ENCODE measurements around the gene GMEB2.
"Not testable (repeated sequence)": the region's sequence is repeated elsewhere in the genome, so short reads cannot be mapped to it uniquely, and the experiment has no call there.

The GMEB2 gene

DNA sequence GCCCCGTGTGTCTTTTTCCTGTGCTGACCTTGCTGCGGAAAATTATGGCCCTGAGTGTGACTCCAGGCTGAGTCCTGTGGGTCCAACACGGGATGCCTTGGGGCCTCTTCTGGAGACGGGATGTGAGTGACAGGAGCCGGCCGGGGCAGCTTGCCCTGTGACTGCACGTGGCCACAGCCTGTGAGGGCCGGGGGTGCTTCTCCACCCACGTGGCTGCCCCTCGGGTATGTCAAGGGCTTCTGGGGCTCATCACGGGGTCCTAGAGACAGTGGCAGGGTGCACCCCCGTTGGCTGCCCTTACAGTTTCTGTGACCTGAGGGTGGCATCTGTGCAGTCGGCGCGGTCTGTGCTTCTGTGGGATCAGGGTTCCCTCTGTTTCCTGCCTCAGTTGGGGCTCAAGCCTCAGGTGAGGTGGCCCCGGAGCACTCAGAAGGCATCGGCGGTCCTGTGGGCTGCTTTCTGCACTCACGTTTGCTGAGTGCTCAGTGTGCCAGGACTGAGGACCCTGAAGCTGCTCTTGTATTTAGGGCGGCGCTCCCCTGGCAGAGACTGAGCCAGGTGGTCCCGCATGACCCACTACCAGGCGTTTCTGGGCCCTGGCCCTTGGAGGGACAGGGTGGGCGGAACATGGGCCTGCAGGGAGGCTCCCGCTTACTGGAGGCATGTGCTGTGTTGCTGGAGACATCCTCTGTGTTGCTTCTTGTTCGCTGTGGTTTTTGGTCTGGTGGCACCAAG lies 36.6 kb upstream of the GMEB2 start:
- Histone ChIP-seq H3K27me3 (ENCODE audit: insufficient read depth, low read length) (no peaks in the 10 kb centered on the region), H3K4me1 (ENCODE audit: insufficient read depth, low read length) (no peaks in the 10 kb centered on the region), H3K9ac (ENCODE audit: low read depth, low read length) (no peak overlapping the region), H3K27ac (ENCODE audit: low read depth, low read length) (no peak overlapping the region), H3K36me3 (ENCODE audit: insufficient read depth, low read length) (peaks cover 66% of the 10 kb centered on the region), H3K4me3 (ENCODE audit: low read length) (no peak overlapping the region), H3K9me3 (ENCODE audit: insufficient read depth, low read depth, low read length) (no peaks in the 10 kb centered on the region)
- WGBS, result 94% methylated on average over 26 of the region's 26 CpGs

DNA sequence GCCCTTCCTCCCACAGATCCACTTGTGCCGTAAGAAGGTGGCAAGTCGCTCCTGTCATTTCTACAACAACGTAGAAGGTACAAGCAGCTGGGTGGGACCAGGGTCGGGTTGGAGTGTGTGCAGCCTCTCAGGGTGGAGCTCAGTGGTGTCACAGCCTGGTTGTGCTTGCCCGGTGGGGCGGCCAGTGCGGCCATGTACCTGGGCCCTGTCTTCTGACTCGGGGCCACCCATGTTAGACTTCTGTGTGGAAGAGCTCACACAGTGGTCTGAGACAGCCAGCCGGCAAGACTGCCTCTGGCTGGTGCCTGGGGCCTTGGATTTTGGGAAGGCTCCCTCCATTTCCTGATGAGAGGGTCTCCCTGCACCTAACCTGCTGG lies 35.9 kb upstream of the GMEB2 start:
- Histone ChIP-seq H3K27ac (ENCODE audit: low read depth, low read length) (no peak overlapping the region), H3K27me3 (ENCODE audit: insufficient read depth, low read length) (no peaks in the 10 kb centered on the region), H3K4me1 (ENCODE audit: insufficient read depth, low read length) (no peaks in the 10 kb centered on the region), H3K36me3 (ENCODE audit: insufficient read depth, low read length) (peaks cover 60% of the 10 kb centered on the region), H3K9me3 (ENCODE audit: insufficient read depth, low read depth, low read length) (no peaks in the 10 kb centered on the region), H3K9ac (ENCODE audit: low read depth, low read length) (no peak overlapping the region), H3K4me3 (ENCODE audit: low read length) (no peak overlapping the region)
- WGBS, result 93% methylated on average over 9 of the region's 9 CpGs

DNA sequence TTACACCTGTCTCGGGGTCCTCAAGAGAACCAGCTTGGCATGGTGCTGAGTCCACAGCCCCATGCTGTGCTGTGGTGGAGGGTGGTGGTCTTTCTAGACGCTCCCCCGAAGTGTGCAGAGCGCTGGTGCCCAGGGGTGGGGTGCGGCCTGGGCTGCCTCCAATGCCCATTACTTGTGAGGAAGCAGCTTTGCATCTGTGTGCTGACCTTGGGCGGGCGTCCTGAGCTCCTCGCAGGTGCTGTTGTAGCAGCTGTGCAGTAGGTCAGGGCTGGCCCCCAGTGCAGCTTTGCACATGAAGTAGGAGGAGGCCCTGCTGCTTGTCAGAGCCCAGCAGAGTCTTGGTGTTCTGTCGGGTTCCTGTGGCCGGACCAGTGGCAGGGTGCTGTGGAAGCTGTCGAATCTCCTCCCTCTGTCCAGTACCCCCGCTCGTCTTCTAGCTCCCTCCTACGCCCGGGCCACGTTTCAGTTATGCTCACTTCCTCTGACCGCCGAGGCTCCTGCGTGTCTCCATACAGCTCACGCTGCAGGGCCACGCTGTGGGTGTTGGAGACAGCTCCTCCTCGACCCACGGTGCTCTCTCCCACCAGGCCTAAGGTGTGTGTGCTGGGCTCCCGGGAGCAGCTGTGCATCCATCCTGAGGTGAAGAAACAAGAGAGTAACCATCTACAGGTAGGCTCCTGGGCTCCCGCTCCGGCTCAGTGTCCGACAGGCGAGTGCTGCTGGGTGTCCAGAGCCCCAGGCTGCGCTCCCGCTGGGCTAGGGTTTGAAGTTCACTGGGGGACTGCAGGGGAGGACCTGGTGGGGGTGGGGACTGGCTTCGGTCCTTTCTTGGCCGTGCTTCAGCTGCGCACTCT lies 35.3 kb upstream of the GMEB2 start:
- H3K4me1 ChIP-seq (ENCODE audit: insufficient read depth, low read length), result no peaks in the 10 kb centered on the region
- H3K27me3 ChIP-seq (ENCODE audit: insufficient read depth, low read length), result no peaks in the 10 kb centered on the region
- no peak overlapping the region for H3K9ac ChIP-seq (ENCODE audit: low read depth, low read length)
- no peaks in the 10 kb centered on the region for H3K9me3 ChIP-seq (ENCODE audit: insufficient read depth, low read depth, low read length)
- 95% methylated on average over 33 of the region's 33 CpGs for WGBS
- H3K4me3 ChIP-seq (ENCODE audit: low read length), result no peak overlapping the region
- H3K36me3 ChIP-seq (ENCODE audit: insufficient read depth, low read length), result peaks cover 54% of the 10 kb centered on the region
- no peak overlapping the region for H3K27ac ChIP-seq (ENCODE audit: low read depth, low read length)

DNA sequence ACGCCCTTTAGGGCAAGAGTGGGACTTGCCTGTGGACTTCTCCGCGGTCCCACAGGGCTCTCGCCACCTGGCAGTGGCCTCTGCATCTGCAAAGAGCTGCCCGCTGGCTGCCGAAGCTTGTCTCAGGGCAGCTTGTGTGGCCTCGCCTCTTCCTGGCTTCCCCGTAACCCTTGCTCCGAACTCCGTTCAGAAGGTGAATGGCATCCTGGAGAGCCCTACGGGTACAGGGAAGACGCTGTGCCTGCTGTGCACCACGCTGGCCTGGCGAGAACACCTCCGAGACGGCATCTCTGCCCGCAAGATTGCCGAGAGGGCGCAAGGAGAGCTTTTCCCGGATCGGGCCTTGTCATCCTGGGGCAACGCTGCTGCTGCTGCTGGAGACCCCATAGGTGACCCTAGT lies 34.2 kb upstream of the GMEB2 start:
- 95% methylated on average over 22 of the region's 22 CpGs for WGBS
- no peak overlapping the region for H3K4me3 ChIP-seq (ENCODE audit: low read length)
- no peak overlapping the region for H3K27ac ChIP-seq (ENCODE audit: low read depth, low read length)
- no peak overlapping the region for H3K9ac ChIP-seq (ENCODE audit: low read depth, low read length)
- no peaks in the 10 kb centered on the region for H3K27me3 ChIP-seq (ENCODE audit: insufficient read depth, low read length)
- H3K4me1 ChIP-seq (ENCODE audit: insufficient read depth, low read length), result no peaks in the 10 kb centered on the region
- H3K36me3 ChIP-seq (ENCODE audit: insufficient read depth, low read length), result peaks cover 47% of the 10 kb centered on the region
- H3K9me3 ChIP-seq (ENCODE audit: insufficient read depth, low read depth, low read length), result no peaks in the 10 kb centered on the region

DNA sequence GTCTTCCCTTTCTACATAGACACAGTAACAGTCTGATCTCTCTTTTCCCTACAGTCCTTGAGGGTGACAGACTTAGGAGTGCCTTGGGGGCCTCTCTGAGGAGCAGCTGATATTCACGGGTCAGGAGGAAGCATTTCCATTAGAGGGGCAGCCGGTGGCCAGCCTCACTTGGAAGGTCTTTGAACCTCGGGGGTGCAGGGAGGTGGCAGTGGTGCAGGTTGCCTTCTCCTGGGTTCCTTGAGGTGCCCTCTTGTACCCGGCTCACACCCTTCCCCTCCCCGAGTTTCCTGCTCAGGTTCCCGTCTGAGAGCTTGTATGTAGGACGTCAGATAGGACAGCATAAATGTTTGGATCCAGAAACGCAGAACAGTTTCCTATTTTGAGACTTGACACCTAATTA lies 33.7 kb upstream of the GMEB2 start:
- peaks cover 42% of the 10 kb centered on the region for H3K36me3 ChIP-seq (ENCODE audit: insufficient read depth, low read length)
- H3K27ac ChIP-seq (ENCODE audit: low read depth, low read length), result no peak overlapping the region
- H3K9ac ChIP-seq (ENCODE audit: low read depth, low read length), result no peak overlapping the region
- H3K4me1 ChIP-seq (ENCODE audit: insufficient read depth, low read length), result no peaks in the 10 kb centered on the region
- 95% methylated on average over 8 of the region's 8 CpGs for WGBS
- H3K9me3 ChIP-seq (ENCODE audit: insufficient read depth, low read depth, low read length), result no peaks in the 10 kb centered on the region
- H3K27me3 ChIP-seq (ENCODE audit: insufficient read depth, low read length), result no peaks in the 10 kb centered on the region
- H3K4me3 ChIP-seq (ENCODE audit: low read length), result no peak overlapping the region

DNA sequence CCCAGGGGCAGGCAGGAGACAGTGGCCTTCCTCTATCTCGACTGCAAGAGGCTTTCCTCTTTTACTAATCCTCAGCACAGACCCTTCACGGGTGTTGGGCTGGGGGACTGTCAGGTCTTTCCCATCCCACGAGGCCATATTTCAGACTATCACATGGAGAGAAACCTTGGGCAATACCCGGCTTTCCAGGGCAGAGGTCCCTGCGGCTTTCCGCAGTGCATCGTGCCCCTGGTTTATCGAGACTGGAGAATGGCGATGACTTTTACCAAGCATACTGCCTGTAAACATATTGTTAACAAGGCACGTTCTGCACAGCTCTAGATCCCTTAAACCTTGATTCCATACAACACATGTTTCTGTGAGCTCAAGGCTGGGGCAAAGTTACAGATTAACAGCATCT lies 33.3 kb upstream of the GMEB2 start:
- not testable (repeated sequence) for H3K9me3 ChIP-seq (ENCODE audit: insufficient read depth, low read depth, low read length); H3K4me3 ChIP-seq (ENCODE audit: low read length); H3K27ac ChIP-seq (ENCODE audit: low read depth, low read length); H3K27me3 ChIP-seq (ENCODE audit: insufficient read depth, low read length); H3K4me1 ChIP-seq (ENCODE audit: insufficient read depth, low read length); H3K9ac ChIP-seq (ENCODE audit: low read depth, low read length)
- WGBS, result 92% methylated on average over 10 of the region's 10 CpGs
- H3K36me3 ChIP-seq (ENCODE audit: insufficient read depth, low read length), result peaks cover 38% of the 10 kb centered on the region

DNA sequence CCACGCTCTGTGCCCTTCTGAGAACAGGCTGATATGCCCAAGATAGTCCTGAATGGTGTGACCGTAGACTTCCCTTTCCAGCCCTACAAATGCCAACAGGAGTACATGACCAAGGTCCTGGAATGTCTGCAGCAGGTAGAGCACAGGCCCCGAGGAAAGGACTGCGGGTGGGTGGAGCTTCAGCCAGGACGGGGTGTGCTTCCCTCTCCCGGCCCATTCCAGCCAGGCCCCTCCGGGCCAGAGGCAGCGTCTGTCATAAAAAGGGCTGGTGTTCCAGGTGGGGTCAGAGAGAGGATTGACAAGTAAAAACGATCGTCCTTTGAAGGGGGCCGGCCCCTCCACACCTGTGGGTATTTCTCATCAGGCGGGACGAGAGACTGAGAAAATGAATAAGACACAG lies 32.5 kb upstream of the GMEB2 start:
- H3K4me3 ChIP-seq (ENCODE audit: low read length), result peak overlapping the region; percentile 89
- WGBS, result 85% methylated on average over 13 of the region's 13 CpGs
- no peaks in the 10 kb centered on the region for H3K27me3 ChIP-seq (ENCODE audit: insufficient read depth, low read length)
- H3K4me1 ChIP-seq (ENCODE audit: insufficient read depth, low read length), result peaks cover 6% of the 10 kb centered on the region; the same call in 1 of the 2 replicates
- no peak overlapping the region for H3K9ac ChIP-seq (ENCODE audit: low read depth, low read length)
- H3K9me3 ChIP-seq (ENCODE audit: insufficient read depth, low read depth, low read length), result no peaks in the 10 kb centered on the region
- H3K36me3 ChIP-seq (ENCODE audit: insufficient read depth, low read length), result peaks cover 38% of the 10 kb centered on the region
- H3K27ac ChIP-seq (ENCODE audit: low read depth, low read length), result no peak overlapping the region

DNA sequence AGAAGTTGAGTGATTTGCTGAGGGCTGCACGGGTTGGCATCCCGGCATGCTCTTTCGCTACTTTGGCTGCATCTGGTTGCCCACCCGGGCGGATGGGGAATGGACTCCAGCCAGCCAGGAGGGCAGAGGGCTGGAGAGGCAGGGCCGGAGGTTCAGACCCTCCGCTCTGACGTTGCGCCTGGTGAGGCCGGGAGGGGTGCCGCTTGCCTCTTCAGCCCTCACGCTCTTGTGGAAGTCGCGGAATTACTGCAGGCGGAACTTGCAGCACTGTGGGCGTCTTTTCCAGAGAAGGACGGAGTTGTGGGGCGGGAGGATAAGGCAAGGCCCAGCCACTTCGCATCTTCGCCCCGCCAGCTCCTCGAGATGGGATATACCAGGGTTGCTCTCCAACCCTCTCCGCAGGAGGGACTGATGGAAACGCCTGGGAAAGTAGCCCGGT lies 31.9 kb upstream of the GMEB2 start:
- H3K9me3 ChIP-seq (ENCODE audit: insufficient read depth, low read depth, low read length), result no peaks in the 10 kb centered on the region
- H3K9ac ChIP-seq (ENCODE audit: low read depth, low read length), result peak overlapping the region; percentile 82
- H3K4me1 ChIP-seq (ENCODE audit: insufficient read depth, low read length), result peaks cover 10% of the 10 kb centered on the region
- H3K4me3 ChIP-seq (ENCODE audit: low read length), result peak overlapping the region; percentile 89
- peaks cover 38% of the 10 kb centered on the region for H3K36me3 ChIP-seq (ENCODE audit: insufficient read depth, low read length)
- no peaks in the 10 kb centered on the region for H3K27me3 ChIP-seq (ENCODE audit: insufficient read depth, low read length)
- WGBS, result 6% methylated on average over 25 of the region's 25 CpGs
- peak overlapping the region; percentile 17; the same call in 1 of the 2 replicates for H3K27ac ChIP-seq (ENCODE audit: low read depth, low read length)

DNA sequence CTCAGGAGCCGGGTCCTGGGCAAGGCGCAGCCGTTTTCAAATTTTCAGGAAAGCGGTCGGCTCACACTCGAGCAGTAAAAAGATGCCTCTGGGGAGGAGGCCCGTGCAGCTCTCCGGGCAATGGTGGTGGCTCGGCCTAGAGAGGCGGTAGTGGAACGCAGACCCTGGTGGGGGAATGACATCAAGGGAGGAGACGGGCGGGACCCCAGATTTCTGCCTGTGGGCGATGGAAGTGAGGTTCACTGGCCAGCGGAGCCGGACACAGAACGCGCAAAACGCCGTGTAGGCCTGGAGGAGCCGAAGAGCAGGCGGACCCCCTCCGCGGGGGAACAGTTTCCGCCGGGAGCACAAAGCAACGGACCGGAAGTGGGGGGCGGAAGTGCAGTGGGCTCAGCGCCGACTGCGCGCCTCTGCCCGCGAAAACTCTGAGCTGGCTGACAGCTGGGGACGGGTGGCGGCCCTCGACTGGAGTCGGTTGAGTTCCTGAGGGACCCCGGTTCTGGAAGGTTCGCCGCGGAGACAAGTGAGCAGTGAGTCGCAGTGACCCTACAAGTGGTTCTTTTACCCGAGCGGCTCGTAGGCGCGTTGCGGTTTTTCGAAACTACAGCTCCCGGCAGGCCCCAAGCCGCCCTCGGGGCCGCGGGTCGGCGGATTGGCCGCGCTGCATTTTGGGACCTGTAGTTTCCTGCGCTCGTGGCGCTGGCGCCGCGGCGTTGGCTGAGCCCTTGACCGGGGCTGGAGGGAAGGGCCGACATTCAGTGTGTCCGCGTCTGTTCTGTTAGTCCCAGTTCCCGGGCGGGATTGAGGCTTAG lies 31.2 kb upstream of the GMEB2 start, which contains the start of gene RTEL1:
Gene RTEL1, plus strand, starts transcription at position 376 of the 812 bp plus-strand sequence. CDS start 1,091 bp downstream, outside the sequence.
- H3K4me3 ChIP-seq (ENCODE audit: low read length), result peak within 1 kb of the TSS; percentile 89
- H3K4me1 ChIP-seq (ENCODE audit: insufficient read depth, low read length), result peaks cover 10% of the 10 kb centered on the region
- H3K36me3 ChIP-seq (ENCODE audit: insufficient read depth, low read length), result peaks cover 33% of the 10 kb centered on the region
- WGBS, result 5% methylated on average over 73 of the region's 73 CpGs
- H3K27me3 ChIP-seq (ENCODE audit: insufficient read depth, low read length), result no peaks in the 10 kb centered on the region
- peak within 1 kb of the TSS; percentile 65 for H3K27ac ChIP-seq (ENCODE audit: low read depth, low read length)
- no peaks in the 10 kb centered on the region for H3K9me3 ChIP-seq (ENCODE audit: insufficient read depth, low read depth, low read length)
- peak within 1 kb of the TSS; percentile 82 for H3K9ac ChIP-seq (ENCODE audit: low read depth, low read length)

DNA sequence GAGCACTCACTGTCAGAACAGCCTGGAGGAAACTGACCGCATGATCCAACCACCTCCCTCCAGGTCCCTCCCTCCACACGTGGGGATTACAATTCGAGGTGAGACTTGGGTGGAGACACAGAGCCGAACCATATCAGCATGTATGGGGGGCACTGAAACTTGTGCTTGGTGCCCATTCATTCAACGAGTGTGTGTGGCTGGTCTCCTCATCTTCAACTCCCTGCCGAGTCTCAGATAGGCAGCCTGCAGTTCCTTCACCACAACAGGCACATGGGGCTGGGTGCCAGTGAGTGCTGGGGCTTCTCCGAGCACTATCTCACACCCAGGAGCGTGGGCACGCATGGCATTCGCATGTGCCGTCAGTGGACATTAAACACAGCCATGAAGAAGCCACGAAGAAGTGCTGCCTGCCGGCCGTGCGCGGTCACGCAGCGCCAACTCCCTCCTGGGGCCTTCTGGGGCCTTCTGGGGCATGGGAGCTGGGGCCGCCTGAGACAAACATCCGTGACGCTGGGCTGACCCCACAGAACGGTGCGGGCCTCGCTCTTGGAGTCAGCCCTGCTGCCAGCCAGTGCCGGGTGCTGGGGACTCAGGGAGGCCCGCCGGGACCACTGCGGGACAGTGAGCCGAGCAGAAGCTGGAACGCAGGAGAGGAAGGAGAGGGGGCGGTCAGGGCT lies 30.5 kb upstream of the GMEB2 start:
- peaks cover 1% of the 10 kb centered on the region; the same call in 1 of the 2 replicates for H3K27me3 ChIP-seq (ENCODE audit: insufficient read depth, low read length)
- 63% methylated on average over 31 of the region's 31 CpGs for WGBS
- peaks cover 26% of the 10 kb centered on the region for H3K36me3 ChIP-seq (ENCODE audit: insufficient read depth, low read length)
- peak overlapping the region; percentile 89 for H3K4me3 ChIP-seq (ENCODE audit: low read length)
- H3K27ac ChIP-seq (ENCODE audit: low read depth, low read length), result peak overlapping the region; percentile 62
- H3K4me1 ChIP-seq (ENCODE audit: insufficient read depth, low read length), result peaks cover 10% of the 10 kb centered on the region
- peak overlapping the region; percentile 82 for H3K9ac ChIP-seq (ENCODE audit: low read depth, low read length)
- no peaks in the 10 kb centered on the region for H3K9me3 ChIP-seq (ENCODE audit: insufficient read depth, low read depth, low read length)
